Skin of body (tissue), 3 donors: Measurements from ENCODE around the gene LNPEP. TPM values are rescaled to one million over a fixed set of nuclear protein-coding genes. Genes with fewer than 3 reads are reported as not detected.
"Not testable (repeated sequence)": the region's sequence is repeated elsewhere in the genome, so short reads cannot be mapped to it uniquely, and the experiment has no call there.

Experiments used
- DNase-seq: peaks from one replicate; lab custom pipeline; 2025; lab: John Stamatoyannopoulos, UW
- small RNA-seq: library from RNA; depleted of rRNA; stranded (forward); fragments of <200 nt; gene quantifications from one replicate; pipeline ENCODE3, GENCODE V24; 2014; ENCODE audit warnings: low replicate concordance
- total RNA-seq: library from RNA; depleted of rRNA; stranded (reverse); fragments of >200 nt; gene quantifications from one replicate; pipeline ENCODE4 v1.2.3, GENCODE V29; 2014

LNPEP gene
- total RNA-seq, 1 donor from 2014 or later: 63.6 TPM

- DNase-seq: no peak
These were observed 126.2 kb downstream of the LNPEP start for GRCh38 chr5:97062046-97062445.

- DNase-seq: no peak
These were observed 127.4 kb downstream of the LNPEP start for GRCh38 chr5:97063251-97063650.

- no peak for DNase-seq
These were observed 129.6 kb downstream of the LNPEP start for GRCh38 chr5:97065475-97065874.

GRCh38 chr5:97067296-97067850, 131.5 kb downstream of the LNPEP start:
- no peak for DNase-seq

- no peak for DNase-seq
These were observed 134.4 kb downstream of the LNPEP start for GRCh38 chr5:97070234-97070633.

GRCh38 chr5:97071101-97071500, 135.2 kb downstream of the LNPEP start:
- DNase-seq: peak; percentile 58

- DNase-seq: no peak
These were observed 136.1 kb downstream of the LNPEP start for GRCh38 chr5:97071993-97072392.

- DNase-seq: no peak
These were observed 136.8 kb downstream of the LNPEP start for GRCh38 chr5:97072696-97073095.

GRCh38 chr5:97073420-97073819, 137.5 kb downstream of the LNPEP start:
- no peak for DNase-seq

- DNase-seq: no peak
These were observed 139.1 kb downstream of the LNPEP start for GRCh38 chr5:97074859-97075489.

- no peak for DNase-seq
These were observed 139.8 kb downstream of the LNPEP start for GRCh38 chr5:97075649-97076048.

- no peak for DNase-seq
These were observed 140.2 kb downstream of the LNPEP start for GRCh38 chr5:97076098-97076497.

- no peak for DNase-seq
These were observed 141.4 kb downstream of the LNPEP start for GRCh38 chr5:97077246-97077645.

- DNase-seq: peak; percentile 21
These were observed 143.3 kb downstream of the LNPEP start for GRCh38 chr5:97078958-97079743.

- DNase-seq: not testable (repeated sequence)
These were observed 149.0 kb downstream of the LNPEP start for GRCh38 chr5:97084782-97085458.

- DNase-seq: no peak
These were observed 149.7 kb downstream of the LNPEP start for GRCh38 chr5:97085459-97086181.

Small RNA genes lying within 50 kb of the gene (small RNA-seq; reads per million reads assigned to genes)
- gene RF00019: not detected

Other genes starting within 250 kb of the LNPEP start
- 34.1 TPM for gene ERAP1, start 128.1 kb upstream of the LNPEP start, total RNA-seq
- 2.2 TPM for gene ERAP2, start 59.6 kb upstream of the LNPEP start, total RNA-seq
- 0.69 TPM for gene LIX1, start 206.5 kb downstream of the LNPEP start, total RNA-seq
- gene RIOK2, start 247.2 kb downstream of the LNPEP start, total RNA-seq: 34.8 TPM